ENCODE measurements around the gene ZFP64.

- no peak for TF ChIP-seq POLR2A (IDR thresholded peaks at IDR 0.05; ENCODE audit: low read length)
- TF ChIP-seq GATA1 (IDR thresholded peaks at IDR 0.05; ENCODE audit: low read depth, low read length) = no peak
These were observed 37.0 kb downstream of the ZFP64 start for GRCh38 chr20:52154575-52154974.

Measured in erythroblast (primary cell).